EH (cell line): ENCODE data around the gene WDFY2.

ENCODE experiments used
- DNase-seq: peaks from one replicate; pipeline ENCODE4 v3.0.0-alpha.2; 2015; ENCODE audit warnings: low read depth

Gene WDFY2

GRCh38 chr13:51740698-51741097 is 156.4 kb downstream of the WDFY2 start:
- DNase-seq, result peak; percentile 86

DNA sequence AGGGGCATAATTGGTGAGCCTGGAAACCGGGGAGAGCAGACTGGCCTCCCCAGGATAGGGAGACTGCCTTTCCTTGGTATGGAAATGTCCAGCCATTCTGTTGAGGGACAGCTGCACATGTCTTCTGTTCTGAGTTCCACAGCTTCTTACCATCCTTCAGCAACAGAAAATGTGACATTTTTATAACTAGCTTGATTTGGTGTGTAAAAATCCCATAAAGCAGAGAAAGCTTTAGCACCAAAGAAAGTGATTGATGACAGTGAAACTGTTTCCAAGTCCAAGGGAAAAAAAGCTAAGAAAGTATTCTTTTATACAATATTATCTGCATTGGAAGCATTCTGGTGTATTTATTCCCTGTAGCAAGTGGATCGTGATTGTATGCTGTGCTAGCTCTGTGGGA is 157.8 kb downstream of the WDFY2 start:
- no peak for DNase-seq

GRCh38 chr13:51742611-51743010 is 158.3 kb downstream of the WDFY2 start:
- DNase-seq, result no peak

DNA sequence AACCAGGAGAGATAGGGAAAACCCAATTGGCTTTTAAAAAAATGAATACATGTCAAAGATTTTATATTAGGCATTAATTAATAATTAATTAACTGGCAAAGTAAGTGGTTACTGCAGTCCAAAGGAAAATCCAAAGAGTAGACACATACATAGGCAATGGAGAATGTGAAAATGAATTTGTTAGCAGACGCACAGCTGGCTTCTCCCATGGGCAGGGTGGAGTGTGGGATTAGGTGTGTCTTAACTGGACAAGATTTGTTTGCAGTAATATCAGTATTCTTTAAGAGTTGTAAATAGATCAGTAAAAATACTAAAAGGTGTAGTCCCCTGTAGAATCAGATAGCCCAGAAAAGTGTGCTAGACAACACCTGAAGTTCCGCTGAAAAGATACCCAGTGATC is 161.0 kb downstream of the WDFY2 start:
- no peak for DNase-seq

DNA sequence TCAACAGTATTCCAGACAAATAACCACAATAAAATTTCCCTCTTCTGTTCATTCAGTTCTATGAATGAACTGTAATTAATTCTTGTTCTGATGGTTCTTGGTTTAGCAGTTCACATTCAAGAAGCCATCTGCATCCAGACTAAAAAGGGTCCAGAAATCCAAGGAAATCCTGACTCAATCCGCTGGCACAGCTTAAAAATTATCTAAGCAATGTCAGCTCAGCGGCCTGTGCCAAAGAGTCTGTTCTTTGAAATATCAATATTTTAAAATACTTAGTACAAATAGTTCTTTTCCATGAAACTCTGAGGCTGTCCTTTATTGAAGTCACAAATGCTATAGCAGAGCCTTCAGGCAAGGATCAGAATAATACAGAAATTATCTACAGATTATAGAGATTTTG is 162.5 kb downstream of the WDFY2 start:
- no peak for DNase-seq

GRCh38 chr13:51747438-51748434 is 163.5 kb downstream of the WDFY2 start:
- DNase-seq, result no peak

GRCh38 chr13:51756651-51757050 is 172.4 kb downstream of the WDFY2 start:
- DNase-seq, result no peak

GRCh38 chr13:51758691-51759090 is 174.4 kb downstream of the WDFY2 start:
- peak; percentile 21 for DNase-seq

DNA sequence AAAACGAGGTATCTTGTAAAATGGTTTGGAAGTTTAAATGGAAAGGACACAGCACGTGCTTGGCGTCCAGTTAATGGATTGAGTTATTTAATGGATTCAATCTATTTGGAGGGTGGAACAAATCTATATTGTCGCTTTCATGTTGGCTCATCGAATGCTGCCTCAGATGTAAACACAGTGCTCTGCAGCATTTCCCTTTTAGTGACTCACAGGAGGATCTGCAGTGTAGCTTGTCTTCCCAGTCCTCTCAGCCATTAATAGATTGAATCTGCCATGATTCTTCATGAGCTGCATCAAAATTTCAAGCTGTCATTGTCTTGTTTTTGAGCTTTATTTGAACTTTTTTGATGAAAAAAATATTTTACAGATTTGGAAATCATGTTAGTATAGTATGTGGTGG is 175.0 kb downstream of the WDFY2 start:
- DNase-seq, result peak; percentile 62

DNA sequence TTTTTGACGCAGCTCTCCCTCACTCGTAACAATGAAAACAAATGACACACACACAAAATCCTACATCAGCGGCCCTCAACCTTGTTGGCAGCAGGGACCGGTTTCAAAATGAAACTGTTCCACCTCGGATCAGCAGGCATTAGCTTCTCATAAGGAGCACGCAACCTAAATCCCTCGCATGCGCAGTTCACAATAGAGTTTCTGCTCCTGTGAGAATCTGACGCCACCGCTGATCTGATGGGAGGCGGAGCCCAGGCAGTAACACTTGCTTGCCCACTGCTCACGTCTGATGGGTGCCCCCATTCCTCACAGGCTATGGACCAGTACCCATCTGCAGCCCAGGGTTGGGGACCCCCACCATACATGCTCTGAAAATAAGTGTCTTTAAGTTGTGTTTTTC is 176.3 kb downstream of the WDFY2 start:
- DNase-seq, result no peak

- peak; percentile 20 for DNase-seq
These were observed 177.5 kb downstream of the WDFY2 start for GRCh38 chr13:51761643-51762350.

DNA sequence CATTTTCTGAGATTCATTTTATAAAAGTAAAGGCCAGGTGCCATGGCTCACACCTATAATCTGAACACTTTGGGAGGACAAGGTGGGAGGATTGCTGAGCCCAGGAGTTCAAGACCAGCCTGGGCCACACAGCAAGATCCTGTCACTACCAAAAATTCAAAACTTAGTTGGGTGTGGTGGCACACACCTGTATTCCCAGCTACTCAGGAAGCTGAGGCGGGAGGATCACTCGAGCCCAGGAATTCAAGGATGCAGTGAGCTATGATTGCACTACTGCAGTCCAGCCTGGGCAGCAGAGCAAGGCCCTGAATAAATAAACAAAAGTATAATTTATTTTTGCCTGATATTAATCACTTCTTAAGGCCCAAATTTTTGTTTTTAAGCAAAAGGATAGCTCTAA is 179.2 kb downstream of the WDFY2 start:
- no peak for DNase-seq

DNA sequence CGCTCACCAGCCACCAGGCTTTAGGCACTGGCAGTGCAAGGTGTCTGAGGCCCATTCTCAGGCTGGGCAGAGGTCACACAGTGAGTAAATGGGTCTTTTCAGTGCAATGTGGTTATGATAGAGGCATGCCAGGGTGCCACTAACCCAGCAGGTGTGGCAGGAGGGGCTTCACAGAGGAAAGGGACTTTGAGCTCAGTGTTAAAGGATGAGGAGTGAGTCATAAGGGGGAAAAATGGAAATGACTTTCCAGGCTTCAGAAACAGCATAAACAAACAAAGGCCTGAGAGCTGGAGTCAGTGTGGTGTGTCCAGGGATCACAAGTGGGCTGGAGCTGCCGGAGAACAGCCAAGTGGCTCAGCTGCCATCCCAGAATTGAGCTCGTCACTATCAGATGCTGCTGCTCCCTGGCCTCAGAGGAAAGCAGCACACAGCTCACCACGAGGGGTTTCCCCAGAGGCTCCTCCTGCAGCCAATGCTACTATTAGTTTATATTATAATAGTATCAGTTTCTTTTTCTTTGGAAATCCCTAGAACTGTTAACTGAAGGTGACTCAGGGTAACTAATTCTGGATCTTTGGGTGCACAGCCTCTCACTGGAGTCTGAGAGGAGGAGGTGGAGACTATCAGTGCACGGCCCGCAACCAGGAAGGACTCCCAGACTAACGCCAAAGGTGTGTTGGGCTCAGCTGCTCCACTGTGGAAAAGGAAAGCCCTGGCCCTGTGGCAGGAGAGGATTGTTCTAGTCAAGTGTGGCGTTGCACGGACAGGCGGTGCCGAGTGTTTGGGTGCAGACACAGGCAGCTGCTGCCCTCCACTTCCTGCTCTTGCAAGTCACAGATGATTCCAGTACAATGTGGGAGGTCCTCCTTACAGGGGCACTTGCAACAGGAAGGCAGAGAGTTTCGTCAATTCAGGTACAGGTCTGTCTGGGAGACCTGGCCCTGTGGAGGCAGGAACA is 180.2 kb downstream of the WDFY2 start:
- DNase-seq, result peak; percentile 85

GRCh38 chr13:51765142-51765515 is 180.9 kb downstream of the WDFY2 start:
- DNase-seq, result peak; percentile 23

GRCh38 chr13:51767100-51767499 is 182.8 kb downstream of the WDFY2 start:
- DNase-seq, result no peak

DNA sequence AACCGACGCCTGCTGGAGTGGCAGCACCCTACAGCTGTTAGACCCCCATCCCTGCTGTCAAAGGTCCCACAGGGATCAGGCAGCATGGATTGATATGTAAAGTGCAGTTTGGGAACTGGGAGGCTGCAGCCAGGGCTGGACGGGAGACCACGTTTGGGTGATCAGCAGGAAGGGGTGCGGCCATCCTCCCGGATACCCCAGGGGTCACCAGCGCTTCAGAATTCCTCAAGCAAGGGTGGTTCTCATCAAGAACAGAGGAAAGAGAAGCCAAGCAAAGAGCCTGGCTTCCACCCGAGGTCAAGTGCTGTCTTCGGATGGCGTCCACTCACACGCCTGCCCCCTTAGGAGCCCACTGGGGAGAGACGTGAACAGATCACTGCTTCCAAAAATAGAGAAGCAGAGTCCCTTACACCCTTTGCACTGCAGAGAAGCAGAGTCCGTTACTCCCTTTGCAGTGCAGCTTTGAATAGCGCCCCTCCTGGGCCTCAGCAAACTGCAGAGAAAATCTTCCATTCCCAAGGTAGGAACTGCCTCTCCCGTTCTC is 184.2 kb downstream of the WDFY2 start:
- no peak for DNase-seq

DNA sequence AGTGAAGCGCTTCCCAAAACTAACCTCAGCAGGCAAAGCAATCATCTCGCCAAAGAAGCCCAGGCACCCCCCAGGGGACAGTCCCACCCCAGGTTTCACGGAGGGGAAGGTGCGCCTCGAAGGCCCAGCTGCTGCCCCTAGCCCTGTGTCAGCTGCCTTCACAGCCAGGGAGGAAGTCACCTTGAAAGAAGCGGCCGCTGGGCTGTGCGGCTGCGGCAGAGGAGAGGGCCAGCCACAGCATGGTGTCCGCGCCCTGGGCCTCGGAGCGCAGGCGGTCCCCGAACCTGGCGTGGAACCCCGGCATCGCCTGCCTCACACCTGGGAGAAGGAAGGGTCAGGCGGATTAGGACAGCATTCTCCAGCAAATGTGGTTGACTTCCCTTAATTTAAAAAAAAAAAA is 184.7 kb downstream of the WDFY2 start:
- DNase-seq, result no peak

DNA sequence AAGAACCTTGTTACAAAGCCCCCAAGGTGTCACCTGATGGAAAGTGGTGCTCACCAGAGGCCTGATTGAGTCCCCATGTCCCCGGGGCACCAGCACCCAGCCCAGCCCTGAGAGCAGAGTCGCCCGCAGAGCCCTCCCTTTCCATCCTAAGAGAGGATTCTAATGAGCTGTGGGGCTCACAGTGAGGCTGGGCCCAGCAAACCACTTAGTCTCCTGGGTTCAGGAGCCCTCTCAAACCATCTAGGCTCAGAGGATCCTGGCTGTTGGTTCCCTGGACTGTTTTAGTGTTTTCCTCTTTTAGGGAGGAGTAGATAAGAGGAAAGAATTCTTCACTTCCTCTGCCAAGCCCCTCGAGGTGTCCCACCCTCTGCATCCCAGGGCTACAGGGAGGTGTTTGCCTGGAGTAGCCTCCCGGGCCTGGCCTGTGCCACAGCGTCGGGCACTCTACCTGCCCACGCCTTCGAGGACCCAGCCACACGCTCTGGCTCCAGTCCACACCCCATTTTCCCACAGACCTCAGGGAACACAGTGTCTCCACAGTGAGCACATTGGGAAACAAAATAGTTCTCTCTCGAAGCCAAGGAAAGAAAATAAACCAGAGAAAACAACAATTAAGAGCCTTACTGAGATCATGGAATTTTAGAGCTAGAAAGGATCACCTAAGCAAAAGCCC is 185.3 kb downstream of the WDFY2 start:
- DNase-seq, result no peak

DNA sequence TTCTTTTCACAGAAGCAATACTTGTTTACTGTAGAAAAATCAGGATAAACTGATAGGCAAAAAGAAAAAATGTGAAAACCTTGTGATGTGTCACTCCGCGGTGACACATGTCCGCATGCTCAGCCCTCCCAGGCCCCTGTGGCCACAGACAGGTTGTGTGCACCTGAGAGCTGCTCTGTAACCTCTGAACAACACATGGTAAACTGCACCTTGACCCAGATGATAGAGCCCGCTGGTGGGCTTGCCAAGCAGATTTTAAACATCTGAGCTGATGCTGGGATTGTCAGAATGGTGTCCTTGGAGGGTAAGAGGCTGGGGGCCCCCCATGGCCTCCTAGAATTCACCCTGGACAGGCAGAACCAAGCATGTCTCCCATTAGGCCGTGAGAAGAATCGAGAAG is 185.9 kb downstream of the WDFY2 start:
- no peak for DNase-seq

- no peak for DNase-seq
These were observed 186.6 kb downstream of the WDFY2 start for GRCh38 chr13:51770681-51771417.
